ENCODE results near the gene SERPINE2.

Gene SERPINE2

GRCh38 chr2:224039080-224039769 is at the start of gene SERPINE2:
Gene SERPINE2, minus strand, starts transcription at chr2:224039286. Its CDS starts 37,386 bp downstream, at chr2:224001900.
- DNase-seq = peak; percentile 55

DNA sequence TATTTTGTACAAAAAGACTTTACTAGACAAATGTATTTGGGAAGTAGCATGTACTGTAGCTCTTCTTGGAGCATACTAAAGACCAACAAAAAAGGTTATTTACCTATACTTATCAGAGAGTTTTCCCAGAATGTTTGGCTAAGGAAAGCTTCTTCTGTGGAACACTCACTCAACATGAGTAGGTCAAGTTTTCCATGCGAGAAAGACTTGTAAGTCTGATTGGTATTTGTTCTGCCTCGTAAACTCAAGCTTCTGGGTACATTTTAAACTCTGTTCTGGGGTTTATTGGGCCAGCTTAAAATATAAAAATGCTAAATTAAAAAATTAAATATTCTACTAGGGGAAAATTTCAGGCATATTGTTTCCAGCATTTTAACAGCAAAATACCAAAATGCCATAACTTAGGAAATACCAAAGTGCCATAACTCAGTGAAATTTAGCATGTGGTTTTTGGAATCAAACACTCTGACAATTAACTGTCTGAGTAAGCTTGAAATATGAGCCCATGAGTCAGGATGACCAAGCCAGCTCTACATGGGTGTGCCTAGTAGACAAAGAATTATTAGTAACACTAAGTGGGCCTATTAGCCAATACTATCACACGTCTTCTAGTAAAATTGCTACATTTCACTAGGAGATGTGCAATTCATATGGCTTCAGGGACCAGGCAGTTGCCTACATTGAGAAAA is 47.3 kb upstream of the SERPINE2 start:
- no peak for DNase-seq

DNA sequence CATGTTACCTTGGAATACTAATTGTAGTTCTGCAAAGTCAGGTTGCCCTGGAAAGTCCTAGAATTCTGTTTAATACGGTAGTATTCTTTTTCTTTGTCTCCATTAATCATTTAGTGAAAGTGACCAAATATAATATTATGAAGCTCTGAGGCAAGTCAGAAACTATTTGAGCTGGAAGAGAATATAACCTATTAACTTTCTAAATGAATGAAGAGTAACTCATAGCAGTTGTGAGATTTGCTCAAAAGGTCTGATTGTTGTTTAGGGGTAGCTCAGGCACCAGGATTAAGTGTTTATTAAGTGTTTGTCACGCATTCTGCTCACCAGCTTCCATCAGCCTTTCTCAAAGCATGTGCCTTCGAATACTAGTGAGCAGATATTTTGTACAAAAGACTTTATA is 46.7 kb upstream of the SERPINE2 start:
- no peak for DNase-seq

DNA sequence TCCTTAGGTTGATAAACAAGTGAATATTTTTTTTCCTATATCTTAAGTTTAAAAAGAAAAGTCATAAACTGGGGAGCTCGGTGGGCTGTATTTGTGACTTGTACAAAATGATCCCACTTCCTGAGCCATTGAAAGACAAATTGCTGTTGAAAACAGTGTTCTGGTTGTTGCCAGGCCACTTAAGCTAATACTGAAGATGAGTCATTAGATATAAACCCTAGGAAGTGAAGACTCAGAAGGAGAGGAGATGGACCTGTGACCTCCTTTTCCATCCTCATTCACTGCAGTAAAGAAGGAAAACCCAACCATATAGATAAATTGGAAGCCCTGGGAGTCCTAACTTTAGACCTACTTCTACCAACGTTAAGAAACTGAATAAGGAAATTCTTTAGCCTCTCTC is 46.2 kb upstream of the SERPINE2 start:
- no peak for DNase-seq

DNA sequence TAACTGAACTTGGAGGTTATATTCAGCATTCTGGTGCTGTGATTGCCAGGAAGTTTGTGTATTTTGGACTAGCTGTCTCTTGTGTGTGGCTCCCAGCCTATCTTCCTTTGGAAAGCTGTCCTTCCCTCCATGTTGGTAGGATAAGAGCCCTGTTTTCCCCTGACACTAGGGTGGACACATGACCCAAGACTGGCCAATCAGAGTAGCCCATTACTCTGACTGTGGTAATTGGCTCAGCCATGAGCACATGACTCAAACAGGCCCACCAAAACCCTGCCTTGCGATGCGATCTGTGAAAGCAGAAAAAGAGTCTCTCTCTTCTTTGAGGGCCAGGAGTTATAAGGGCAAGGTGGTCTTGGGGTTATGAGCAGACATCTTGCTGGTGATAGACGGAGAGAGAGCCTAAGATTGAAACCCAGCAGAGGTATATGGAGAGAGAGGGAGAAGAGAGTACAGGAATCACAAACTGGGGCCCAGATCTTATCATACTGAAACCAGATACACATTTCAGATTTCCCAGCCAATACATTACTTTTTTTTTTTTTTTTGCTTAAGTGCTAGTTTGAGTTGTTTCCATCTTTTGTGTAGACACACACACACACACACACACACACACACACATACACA is 45.3 kb upstream of the SERPINE2 start:
- DNase-seq = peak; percentile 6

DNA sequence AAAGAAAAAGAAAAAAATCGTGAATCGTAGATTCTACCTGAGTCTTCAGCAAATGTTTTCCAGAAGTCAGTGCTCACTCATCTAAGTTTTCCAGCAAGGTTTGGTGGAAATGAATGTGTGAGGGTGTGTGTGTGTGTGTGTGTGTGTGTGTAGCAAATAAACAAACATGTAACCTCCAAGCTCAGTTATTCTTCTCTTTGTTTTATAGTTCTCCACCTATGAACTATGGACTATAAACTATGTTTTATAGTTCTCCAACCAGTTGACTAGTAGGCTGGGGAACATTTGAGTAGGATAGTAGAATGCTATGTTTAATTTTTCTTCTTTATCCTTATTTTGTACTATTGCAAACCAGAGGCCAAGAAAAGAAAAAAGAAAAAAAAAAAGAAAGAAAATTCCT is 44.6 kb upstream of the SERPINE2 start:
- DNase-seq = no peak

GRCh38 chr2:224078656-224079055 is 39.6 kb upstream of the SERPINE2 start:
- DNase-seq = no peak

- no peak for DNase-seq
Measured at GRCh38 chr2:224077773-224078507, 38.9 kb upstream of the SERPINE2 start.

DNA sequence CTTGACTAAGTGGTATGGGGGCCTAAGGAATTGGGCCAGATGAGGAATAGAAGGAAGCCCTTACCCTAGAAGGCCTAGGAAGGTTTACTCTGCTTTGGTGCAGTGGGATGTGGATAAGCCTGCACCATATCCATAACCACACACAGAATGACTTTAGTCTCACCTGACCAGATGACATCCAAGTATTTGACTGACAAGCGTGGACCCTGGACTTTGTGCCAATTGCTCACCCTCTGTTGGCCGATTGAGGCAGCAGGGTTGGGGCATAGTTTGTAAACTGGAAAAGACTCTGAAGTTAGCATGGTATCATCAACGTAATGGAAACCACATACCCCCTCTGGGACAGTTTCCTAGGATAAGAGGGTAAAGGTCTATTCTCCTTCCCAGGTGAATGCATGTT is 36.5 kb upstream of the SERPINE2 start:
- DNase-seq = no peak

DNA sequence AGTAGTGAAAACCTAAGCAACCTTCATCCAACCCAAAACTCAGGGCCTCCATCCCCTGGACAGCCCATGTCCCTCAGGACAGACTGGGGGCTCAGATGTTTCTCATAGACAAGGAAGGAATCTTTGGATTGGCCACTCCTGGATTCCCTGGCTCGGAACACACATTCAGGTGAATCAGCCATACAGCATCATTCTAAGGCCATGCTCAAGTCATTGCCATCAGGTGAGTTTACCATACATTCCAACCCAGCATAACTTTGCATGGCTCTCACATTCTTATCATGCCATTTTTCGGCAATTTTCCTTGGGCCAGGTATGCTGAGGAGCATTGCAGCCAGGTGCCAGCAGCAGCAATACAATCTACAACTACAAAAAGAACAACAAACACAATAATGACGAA is 34.6 kb upstream of the SERPINE2 start:
- no peak for DNase-seq

DNA sequence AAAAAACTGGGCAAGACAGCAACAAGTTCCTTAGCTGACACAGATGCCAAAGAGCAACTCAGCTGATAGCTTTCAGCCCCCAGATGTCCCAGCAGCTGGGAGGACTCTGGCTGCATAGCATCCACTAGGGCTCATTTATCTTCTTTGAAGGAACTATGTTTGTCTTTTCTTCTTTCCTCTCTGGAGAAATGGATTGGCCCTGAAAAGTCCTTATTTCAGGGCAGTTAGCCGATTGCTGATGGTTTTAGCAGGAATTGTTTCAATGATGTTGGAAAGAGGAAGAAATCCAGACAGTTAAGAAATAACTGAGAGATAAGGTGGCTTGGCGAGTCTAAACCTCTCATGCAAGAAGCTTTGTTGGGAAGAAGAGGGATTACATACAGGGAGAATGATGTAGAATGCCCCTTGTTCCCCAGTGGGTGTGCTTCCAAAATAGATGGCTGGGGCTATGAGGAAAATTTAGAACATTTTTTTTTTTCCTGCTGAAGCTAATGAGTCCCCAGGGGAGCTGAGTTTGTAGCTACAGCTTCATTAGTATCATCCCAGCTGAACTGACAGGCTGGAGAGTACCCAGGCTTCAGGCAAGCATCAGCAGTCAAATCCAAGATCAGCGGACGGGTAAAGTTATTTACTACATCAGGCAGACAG is 33.6 kb upstream of the SERPINE2 start:
- DNase-seq = no peak

DNA sequence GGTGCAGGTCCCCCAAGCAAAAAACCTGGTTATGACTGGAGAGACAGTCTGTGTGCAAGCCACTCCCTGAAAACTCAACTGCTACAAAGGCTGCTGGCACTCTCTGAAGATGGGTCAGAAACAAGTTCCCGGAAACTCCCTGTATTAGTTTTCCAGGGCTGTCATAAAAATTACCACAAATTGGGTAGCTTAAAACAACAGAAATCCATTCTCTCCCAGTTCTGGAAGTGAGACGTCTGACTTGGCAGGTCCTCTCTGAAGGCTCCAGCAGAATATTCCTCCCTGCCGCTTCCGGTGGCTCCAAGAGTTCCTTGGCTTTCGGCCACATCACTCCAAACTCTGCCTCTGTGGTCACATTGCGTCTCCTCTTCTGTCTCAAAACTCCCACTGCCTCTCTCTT is 30.1 kb upstream of the SERPINE2 start:
- no peak for DNase-seq

- no peak for DNase-seq
Measured at GRCh38 chr2:224063298-224063648, 24.2 kb upstream of the SERPINE2 start.

DNA sequence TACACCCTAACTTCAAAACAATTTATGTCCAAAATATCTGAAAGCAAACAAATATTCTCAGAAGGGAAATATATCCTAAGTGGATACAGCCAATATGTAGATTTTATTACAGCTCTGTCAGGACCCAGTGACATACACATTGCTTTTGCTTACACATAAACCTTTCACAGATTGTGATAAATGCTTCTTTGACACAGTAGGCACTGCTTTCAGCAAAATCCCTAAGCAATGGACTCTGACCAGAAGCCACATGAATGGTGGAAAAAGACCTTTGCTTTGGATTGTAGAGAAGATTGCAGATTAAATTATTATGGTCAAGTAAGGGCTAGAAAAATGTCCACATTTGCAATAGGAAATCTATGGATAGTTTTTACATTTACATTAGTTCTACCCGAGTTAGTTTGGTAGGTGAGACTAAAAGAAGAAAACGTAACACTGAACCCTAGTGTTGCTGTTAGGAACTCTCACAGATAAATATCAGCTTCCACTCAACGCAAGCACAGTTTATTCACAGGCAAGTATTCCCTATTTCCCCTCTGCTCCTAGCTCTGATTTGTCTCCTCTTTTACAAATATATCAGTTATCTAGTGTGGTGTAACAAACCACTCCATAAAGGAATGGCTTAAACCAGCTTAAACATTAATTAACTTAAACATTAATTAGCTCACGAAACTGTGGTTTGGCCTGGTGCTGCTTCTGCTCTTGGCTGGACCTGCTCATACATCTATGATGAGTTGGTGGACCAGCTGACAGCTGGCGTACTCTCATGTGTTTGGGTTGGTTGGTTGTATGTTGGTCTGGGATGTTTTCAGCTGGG is 23.6 kb upstream of the SERPINE2 start:
- DNase-seq = no peak

DNA sequence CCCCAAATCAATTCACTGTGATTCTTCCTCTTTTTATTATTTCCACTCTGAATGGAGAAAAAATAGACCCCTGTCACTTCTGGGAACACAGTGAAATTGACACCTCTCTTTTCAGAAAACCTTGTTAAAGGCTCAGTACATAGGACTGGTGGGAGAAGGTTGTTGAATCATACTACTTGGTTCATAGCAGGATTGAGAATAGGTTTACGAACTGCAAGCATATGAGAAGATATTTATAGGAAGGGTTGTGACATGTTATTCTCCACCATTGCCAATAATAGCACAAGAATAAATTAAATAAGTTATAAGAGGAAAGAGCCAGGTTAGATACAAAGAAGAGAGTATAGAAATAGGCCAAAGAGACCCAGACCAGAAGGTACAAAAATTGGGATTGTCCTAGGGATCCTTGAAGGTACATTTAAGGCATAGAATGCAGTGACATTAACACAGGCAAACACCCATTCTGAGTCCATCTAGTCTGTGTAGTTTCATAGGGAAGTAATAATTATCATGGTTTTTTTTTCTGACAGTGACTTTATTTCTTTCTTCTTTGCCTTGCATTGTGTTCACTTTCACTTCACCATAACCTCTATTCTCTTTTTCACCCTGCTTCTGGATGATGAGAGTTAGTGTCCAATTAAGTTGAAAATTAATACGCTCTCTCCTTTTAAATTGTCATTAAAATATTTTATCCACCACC is 21.8 kb upstream of the SERPINE2 start:
- DNase-seq = no peak

- no peak for DNase-seq
Measured at GRCh38 chr2:224059178-224059577, 20.1 kb upstream of the SERPINE2 start.

- no peak for DNase-seq
Measured at GRCh38 chr2:224058048-224058775, 19.1 kb upstream of the SERPINE2 start.

- DNase-seq = no peak
Measured at GRCh38 chr2:224056889-224057288, 17.8 kb upstream of the SERPINE2 start.

GRCh38 chr2:224055101-224055500 is 16.0 kb upstream of the SERPINE2 start:
- no peak for DNase-seq

DNA sequence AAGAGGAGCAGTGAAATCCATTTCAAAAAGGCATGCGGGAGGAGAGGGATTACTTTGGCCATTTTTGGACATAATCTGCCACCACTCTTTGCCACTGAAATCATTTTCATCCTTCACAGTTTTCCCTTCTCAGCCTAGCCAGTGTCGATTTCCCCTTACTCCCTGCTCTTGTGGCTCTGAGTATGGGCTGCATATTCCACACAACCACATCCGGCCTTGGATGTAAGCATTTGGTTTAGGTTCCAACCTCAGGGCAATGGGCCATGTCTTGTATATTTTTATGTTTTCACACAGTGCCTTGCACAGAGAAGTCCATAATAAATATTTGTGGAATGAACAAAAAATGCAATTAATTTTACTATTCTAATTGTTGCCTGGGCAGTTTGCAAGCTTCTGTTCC is 7.7 kb upstream of the SERPINE2 start:
- no peak for DNase-seq

DNA sequence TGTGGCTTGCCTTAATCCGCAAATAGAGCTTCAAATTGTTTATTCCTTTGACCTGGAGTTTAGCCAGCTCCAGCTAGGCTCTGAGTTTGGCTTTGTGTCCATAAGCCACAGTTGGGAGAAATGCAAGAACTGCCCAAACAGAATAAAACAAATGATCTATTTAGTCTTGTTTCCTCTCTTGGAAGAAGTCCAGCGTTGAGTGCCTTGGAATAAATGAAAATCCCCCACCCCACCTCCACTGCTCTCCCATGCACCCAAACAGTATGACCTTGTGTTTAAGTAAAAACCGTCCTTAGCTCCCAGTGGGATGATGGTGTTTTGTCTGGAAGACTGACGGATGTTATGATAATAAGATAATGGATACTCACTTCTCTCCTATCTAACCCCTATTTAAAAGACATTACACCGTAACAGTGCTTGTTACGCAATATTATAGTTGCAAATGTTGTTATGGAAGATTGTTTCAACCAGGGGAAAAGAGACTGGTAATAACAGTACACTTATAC is 3.2 kb upstream of the SERPINE2 start:
- DNase-seq = no peak
